OCI-LY1 (cell line): ENCODE measurements around the gene SLC2A11.

Experiments used
- H2AFZ ChIP-seq: fragments of 200-600 bp; sonication (generic), shearing (Covaris generic); 2 replicates; pipeline ENCODE4 v1.6.0; 2014; ENCODE audit warnings: antibody characterized with exemption, mild to moderate bottlenecking, low read length
- H3F3A ChIP-seq: fragments of 200-600 bp; sonication (generic), shearing (Covaris generic); 2 replicates; pipeline ENCODE4 v1.6.0; 2014; ENCODE audit warnings: mild to moderate bottlenecking, antibody characterized with exemption, low read length, moderate library complexity; ENCODE audit not compliant: insufficient read depth
- H3K27ac ChIP-seq: fragments of 200-600 bp; sonication (generic); 2 replicates; pipeline ENCODE4 v1.5.1; 2014; ENCODE audit warnings: low read length, mixed run types, mild to moderate bottlenecking, low read depth; ENCODE audit not compliant: poor library complexity, severe bottlenecking
- H3K27me3 ChIP-seq: fragments of 200-600 bp; sonication (generic); 2 replicates; pipeline ENCODE4 v1.6.0; 2014; ENCODE audit warnings: antibody characterized with exemption, mild to moderate bottlenecking, low read length, moderate library complexity; ENCODE audit not compliant: insufficient read depth
- H3K36me3 ChIP-seq: fragments of 200-600 bp; sonication (generic); 2 replicates; pipeline ENCODE4 v1.6.1; 2014; ENCODE audit warnings: mild to moderate bottlenecking, antibody characterized with exemption, low read length, moderate library complexity, mixed read lengths; ENCODE audit not compliant: insufficient read depth
- H3K4me1 ChIP-seq: fragments of 200-600 bp; sonication (generic); 2 replicates; pipeline ENCODE4 v1.5.1; 2014; ENCODE audit warnings: mild to moderate bottlenecking, low read length, moderate library complexity; ENCODE audit not compliant: insufficient read depth, severe bottlenecking
- H3K4me2 ChIP-seq: fragments of 200-600 bp; sonication (generic), shearing (Covaris generic); 2 replicates; pipeline ENCODE4 v1.6.1; 2014; ENCODE audit warnings: low read length
- H3K4me3 ChIP-seq: fragments of 200-600 bp; sonication (generic); 2 replicates; pipeline ENCODE4 v1.5.1; 2014; ENCODE audit warnings: low read length, low read depth, mild to moderate bottlenecking, mixed read lengths; ENCODE audit not compliant: poor library complexity, severe bottlenecking
- H3K79me2 ChIP-seq: fragments of 200-600 bp; shearing (Covaris generic); 2 replicates; pipeline ENCODE4 v1.6.1; 2016; ENCODE audit warnings: mixed run types, low read length, mixed read lengths; ENCODE audit not compliant: insufficient read depth
- H3K9ac ChIP-seq: fragments of 200-600 bp; sonication (generic), shearing (Covaris generic); 2 replicates; pipeline ENCODE4 v1.6.1; 2014; ENCODE audit warnings: mild to moderate bottlenecking, low read length, mixed read lengths
- H3K9me2 ChIP-seq: fragments of 200-600 bp; sonication (generic), shearing (Covaris generic); 2 replicates; pipeline ENCODE4 v1.6.1; 2014; ENCODE audit warnings: low read depth, mild to moderate bottlenecking, low read length, mixed read lengths
- H3K9me3 ChIP-seq: fragments of 200-600 bp; shearing (Covaris generic); 2 replicates; pipeline ENCODE4 v1.6.1; 2014; ENCODE audit warnings: low read length, mixed read lengths
- H4K20me1 ChIP-seq: fragments of 200-600 bp; sonication (generic), shearing (Covaris generic); 2 replicates; pipeline ENCODE4 v1.6.0; 2016; ENCODE audit warnings: mild to moderate bottlenecking, low read length; ENCODE audit not compliant: insufficient read depth
- CTCF ChIP-seq: fragments of 200-600 bp; sonication (generic), shearing (Covaris generic); IDR thresholded peaks from 2 replicates; pipeline ENCODE4 v1.5.1; 2017; ENCODE audit warnings: mild to moderate bottlenecking, antibody characterized with exemption, low read length, moderate library complexity, mixed read lengths
- EZH2 ChIP-seq: fragments of 200-600 bp; sonication (generic), shearing (Covaris generic); IDR thresholded peaks from 2 replicates; pipeline ENCODE4 v1.8.0; 2017; ENCODE audit warnings: borderline replicate concordance, mixed run types, mild to moderate bottlenecking, antibody characterized with exemption, low read length, moderate library complexity, mixed read lengths

SLC2A11 gene

DNA sequence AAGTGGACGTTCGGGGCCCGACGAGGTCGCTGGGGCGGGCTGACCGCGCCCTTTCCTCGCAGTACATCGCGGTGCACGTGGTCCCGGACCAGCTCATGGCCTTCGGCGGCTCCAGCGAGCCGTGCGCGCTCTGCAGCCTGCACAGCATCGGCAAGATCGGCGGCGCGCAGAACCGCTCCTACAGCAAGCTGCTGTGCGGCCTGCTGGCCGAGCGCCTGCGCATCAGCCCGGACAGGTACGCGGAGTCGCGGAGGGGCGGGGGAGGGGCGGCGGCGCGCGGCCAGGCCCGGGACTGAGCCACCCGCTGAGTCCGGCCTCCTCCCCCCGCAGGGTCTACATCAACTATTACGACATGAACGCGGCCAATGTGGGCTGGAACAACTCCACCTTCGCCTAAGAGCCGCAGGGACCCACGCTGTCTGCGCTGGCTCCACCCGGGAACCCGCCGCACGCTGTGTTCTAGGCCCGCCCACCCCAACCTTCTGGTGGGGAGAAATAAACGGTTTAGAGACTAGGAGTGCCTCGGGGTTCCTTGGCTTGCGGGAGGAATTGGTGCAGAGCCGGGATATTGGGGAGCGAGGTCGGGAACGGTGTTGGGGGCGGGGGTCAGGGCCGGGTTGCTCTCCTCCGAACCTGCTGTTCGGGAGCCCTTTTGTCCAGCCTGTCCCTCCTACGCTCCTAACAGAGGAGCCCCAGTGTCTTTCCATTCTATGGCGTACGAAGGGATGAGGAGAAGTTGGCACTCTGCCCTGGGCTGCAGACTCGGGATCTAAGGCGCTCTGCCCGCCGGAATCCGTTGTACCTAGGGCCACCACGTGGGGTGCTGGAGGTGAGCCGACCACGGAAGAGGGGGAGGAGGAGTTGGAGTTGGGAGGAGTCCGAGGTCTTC, 37.3 kb downstream of the SLC2A11 start:
- Histone ChIP-seq H4K20me1 (no peaks in the 10 kb centered on the region), H3K27ac (peak overlapping the region; percentile 90), H3K9me3 (no peaks in the 10 kb centered on the region), H2AFZ (no peak overlapping the region), H3F3A (no peaks in the 10 kb centered on the region), H3K36me3 (peaks cover 50% of the 10 kb centered on the region), H3K9ac (peak overlapping the region; percentile 86), H3K4me3 (peak overlapping the region; percentile 75), H3K4me1 (peaks cover 22% of the 10 kb centered on the region), H3K9me2 (no peaks in the 10 kb centered on the region), H3K79me2 (no peaks in the 10 kb centered on the region; the same call in 1 of the 2 replicates), H3K27me3 (no peaks in the 10 kb centered on the region), H3K4me2 (peak overlapping the region; percentile 92)
- TF ChIP-seq CTCF, result peak; percentile 54
- TF ChIP-seq EZH2, result no peak

DNA sequence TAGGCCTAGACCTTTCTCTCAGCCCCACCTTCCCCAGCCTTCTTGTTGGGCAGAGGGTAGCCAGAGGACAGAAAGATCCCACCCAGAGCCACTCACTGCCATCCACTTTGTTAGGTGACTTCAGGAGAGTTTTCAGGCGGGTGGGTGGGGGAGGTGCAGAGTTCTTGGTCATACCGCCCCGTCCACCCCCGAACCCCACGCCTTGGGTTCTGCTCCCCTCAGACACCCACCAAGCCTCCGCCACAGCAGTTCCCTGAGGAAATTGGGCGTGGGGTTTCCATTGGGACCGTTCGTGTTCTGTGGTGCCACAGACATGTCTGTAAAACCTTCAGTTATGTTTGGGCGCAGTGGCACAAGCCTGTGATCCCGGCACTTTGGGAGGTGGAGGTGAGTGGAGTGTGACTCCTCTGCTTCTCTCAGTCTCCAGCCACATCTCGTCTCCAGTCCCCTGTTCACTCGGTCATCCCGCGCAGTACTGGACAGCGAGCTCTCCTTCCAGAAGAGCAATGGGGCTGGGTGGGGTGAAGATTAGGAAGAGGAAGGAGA, 38.0 kb downstream of the SLC2A11 start:
- Histone ChIP-seq H3K9me3 (no peaks in the 10 kb centered on the region), H3K9me2 (no peaks in the 10 kb centered on the region), H3K4me1 (peaks cover 22% of the 10 kb centered on the region), H3K79me2 (no peaks in the 10 kb centered on the region; the same call in 1 of the 2 replicates), H3F3A (no peaks in the 10 kb centered on the region), H3K9ac (peak overlapping the region; percentile 86), H3K4me3 (peak overlapping the region; percentile 75), H2AFZ (no peak overlapping the region), H3K4me2 (peak overlapping the region; percentile 92), H4K20me1 (no peaks in the 10 kb centered on the region), H3K27me3 (no peaks in the 10 kb centered on the region), H3K27ac (peak overlapping the region; percentile 90), H3K36me3 (peaks cover 52% of the 10 kb centered on the region)
- TF ChIP-seq EZH2, result no peak

DNA sequence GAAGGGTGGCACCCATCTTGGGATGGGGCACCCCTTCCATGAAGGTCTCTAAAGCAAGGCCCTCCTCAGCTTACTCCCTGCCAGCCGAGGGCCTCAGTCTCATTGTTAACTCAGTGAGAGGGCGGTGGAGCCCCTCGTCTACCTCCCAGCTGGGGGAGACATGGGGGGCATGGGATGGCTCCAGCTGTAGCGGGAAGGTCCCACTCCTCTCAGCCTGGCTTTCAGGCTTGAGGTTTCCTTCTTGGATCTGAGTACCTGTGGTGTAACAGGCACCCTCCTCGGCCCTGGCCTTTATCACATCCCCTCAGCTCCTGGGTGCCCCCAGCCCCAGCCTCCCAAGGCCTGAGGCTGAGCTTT, 38.5 kb downstream of the SLC2A11 start:
- TF ChIP-seq CTCF (no peak), EZH2 (no peak)
- no peaks in the 10 kb centered on the region for H4K20me1 ChIP-seq
- H3K9ac ChIP-seq, result peak overlapping the region; percentile 86
- H3K79me2 ChIP-seq, result no peaks in the 10 kb centered on the region; the same call in 1 of the 2 replicates
- H3K27ac ChIP-seq, result peak overlapping the region; percentile 90
- peaks cover 57% of the 10 kb centered on the region for H3K36me3 ChIP-seq
- peaks cover 22% of the 10 kb centered on the region for H3K4me1 ChIP-seq
- no peaks in the 10 kb centered on the region for H3K27me3 ChIP-seq
- no peaks in the 10 kb centered on the region for H3K9me3 ChIP-seq
- no peak overlapping the region for H2AFZ ChIP-seq
- H3F3A ChIP-seq, result no peaks in the 10 kb centered on the region
- peak overlapping the region; percentile 75 for H3K4me3 ChIP-seq
- H3K4me2 ChIP-seq, result peak overlapping the region; percentile 92
- no peaks in the 10 kb centered on the region for H3K9me2 ChIP-seq
